HEK293T (cell line): ENCODE results near the gene CYP4F22.

Experiments
- BHLHE40 ChIP-seq: fragments of 450-650 bp; IDR thresholded peaks from 2 replicates; pipeline ENCODE4 v1.6.1; 2016; ENCODE audit warnings: mild to moderate bottlenecking, moderate library complexity, borderline replicate concordance
- ELF4 ChIP-seq: fragments of 450-650 bp; IDR thresholded peaks from 2 replicates; pipeline ENCODE4 v1.6.1; 2017; ENCODE audit warnings: antibody characterized with exemption
- FOXA1 ChIP-seq: fragments of 450-650 bp; IDR thresholded peaks from 2 replicates; pipeline ENCODE4 v1.6.1; 2016; ENCODE audit warnings: mild to moderate bottlenecking
- L3MBTL2 ChIP-seq: fragments of 450-650 bp; conservative IDR thresholded peaks from 2 replicates; pipeline ENCODE4 v1.6.1; 2016; ENCODE audit warnings: mild to moderate bottlenecking
- LEF1 ChIP-seq: fragments of 450-650 bp; IDR thresholded peaks from 2 replicates; pipeline ENCODE4 v1.6.1; 2017; ENCODE audit warnings: mild to moderate bottlenecking, borderline replicate concordance
- PKNOX1 ChIP-seq: fragments of 450-650 bp; IDR thresholded peaks from 2 replicates; pipeline ENCODE4 v1.6.1; 2016
- SP1 ChIP-seq: fragments of 450-650 bp; IDR thresholded peaks from 2 replicates; pipeline ENCODE4 v1.6.1; 2017
- SUZ12 ChIP-seq: fragments of 450-650 bp; IDR thresholded peaks from 2 replicates; pipeline ENCODE4 v1.6.1; 2016; ENCODE audit warnings: mild to moderate bottlenecking
- TARDBP ChIP-seq: fragments of 450-650 bp; IDR thresholded peaks from 2 replicates; pipeline ENCODE4 v1.6.1; 2016
- ZNF384 ChIP-seq: fragments of 450-650 bp; IDR thresholded peaks from 2 replicates; pipeline ENCODE4 v1.6.1; 2016

DNA sequence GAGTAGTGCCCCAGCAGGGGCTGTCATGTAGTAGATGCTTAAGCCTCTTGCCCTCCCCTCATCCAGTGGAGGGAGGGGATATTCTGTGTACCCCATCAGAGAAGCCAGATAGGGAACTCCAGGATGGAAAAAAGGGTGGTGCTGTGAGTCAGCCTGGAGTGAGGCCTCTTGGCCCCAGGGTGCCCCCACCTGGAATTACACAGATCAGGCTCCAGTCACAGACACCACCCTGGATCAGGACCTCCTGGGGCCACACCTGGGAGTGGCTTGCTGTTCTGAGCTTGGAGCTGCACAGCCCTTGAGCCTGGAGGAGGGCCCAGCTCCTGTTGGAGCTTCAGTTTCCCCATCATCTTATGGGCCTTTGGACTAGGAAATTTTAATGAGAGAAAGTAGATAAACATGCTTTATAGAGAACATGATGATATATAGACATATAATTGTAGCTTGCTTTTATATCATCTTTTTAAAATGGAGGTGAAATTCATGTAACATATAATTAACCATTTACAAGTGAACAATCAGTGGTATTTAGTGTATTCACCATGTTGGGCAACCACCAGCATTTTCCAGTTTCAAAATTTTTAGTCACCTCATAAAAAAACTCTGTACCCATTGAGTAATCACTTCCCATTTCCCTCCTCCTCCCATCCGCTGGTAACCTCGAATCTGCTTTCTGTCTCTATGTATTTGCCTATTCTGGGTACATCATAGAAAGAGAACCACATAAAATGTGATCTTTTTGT is 24.6 kb downstream of the CYP4F22 start:
- TF ChIP-seq SP1 (no peak), ELF4 (no peak), FOXA1 (no peak), PKNOX1 (no peak), BHLHE40 (no peak), ZNF384 (no peak), TARDBP (no peak), SUZ12 (no peak), LEF1 (no peak), L3MBTL2 (no peak)
